Keratinocyte (primary cell): Measurements from ENCODE around the gene ITGB5. TPM values are rescaled to one million over a fixed set of nuclear protein-coding genes. Genes with fewer than 3 reads are reported as not detected.

ENCODE experiments used
- DNase-seq: peaks from one replicate; pipeline ENCODE4 v3.0.0-alpha.2; 2011; ENCODE audit warnings: low read depth, missing footprints, low spot score
- FAIRE-seq: peaks from 2 replicates; lab custom pipeline; 2011; peaks lifted over from hg19 to GRCh38; lab: Jason Lieb, UNC
- H2AFZ ChIP-seq: 2 replicates; pipeline ENCODE4 v1.6.0; 2012; ENCODE audit warnings: low read length, control low read depth, inconsistent platforms; ENCODE audit not compliant: control insufficient read depth
- H3K27ac ChIP-seq: 2 replicates; pipeline ENCODE4 v1.5.1; 2011; ENCODE audit warnings: low read length; ENCODE audit not compliant: control insufficient read depth, insufficient read depth
- H3K27me3 ChIP-seq: 3 replicates; pipeline ENCODE4 v1.6.0; 2011; ENCODE audit warnings: low read length; ENCODE audit not compliant: control insufficient read depth, insufficient read depth; ENCODE audit errors: extremely low read depth
- H3K36me3 ChIP-seq, 2 experiments: 2 replicates in 1 of 2; 3 replicates in 1 of 2; pipeline ENCODE4 v1.5.1; 2011; ENCODE audit warnings: low read length in 2 of 2, mild to moderate bottlenecking in 1 of 2; ENCODE audit not compliant: control insufficient read depth in 2 of 2, insufficient read depth in 2 of 2; ENCODE audit errors: extremely low read depth in 1 of 2
- H3K4me1 ChIP-seq: 3 replicates; pipeline ENCODE4 v1.5.1; 2011; ENCODE audit warnings: low read length; ENCODE audit not compliant: control insufficient read depth, insufficient read depth; ENCODE audit errors: extremely low read depth
- H3K4me2 ChIP-seq: 3 replicates; pipeline ENCODE4 v1.6.0; 2011; ENCODE audit warnings: low read depth, low read length; ENCODE audit not compliant: control insufficient read depth, insufficient read depth; ENCODE audit errors: extremely low read depth
- H3K4me3 ChIP-seq, 3 experiments: fragments of 200-600 bp in 1 of 3; sonication (generic) in 1 of 3; 2 replicates in 2 of 3; 3 replicates in 1 of 3; pipeline ENCODE4 v1.5.1; 2011 to 2016; ENCODE audit warnings: low read length in 3 of 3, mild to moderate bottlenecking in 3 of 3, control low read depth in 2 of 3, inconsistent platforms in 1 of 3, low read depth in 1 of 3, mixed read lengths in 1 of 3, mixed run types in 1 of 3, moderate library complexity in 1 of 3; ENCODE audit not compliant: control insufficient read depth in 2 of 3, insufficient read depth in 2 of 3; ENCODE audit errors: extremely low read depth in 1 of 3
- H3K79me2 ChIP-seq: 2 replicates; pipeline ENCODE4 v1.6.0; 2012; ENCODE audit warnings: low read length; ENCODE audit not compliant: control insufficient read depth, insufficient read depth
- H3K9ac ChIP-seq: 3 replicates; pipeline ENCODE4 v1.6.0; 2011; ENCODE audit warnings: low read length; ENCODE audit not compliant: control insufficient read depth, insufficient read depth; ENCODE audit errors: extremely low read depth
- H3K9me1 ChIP-seq: 3 replicates; pipeline ENCODE4 v1.6.0; 2011; ENCODE audit warnings: low read length; ENCODE audit not compliant: control insufficient read depth, insufficient read depth; ENCODE audit errors: extremely low read depth
- H3K9me3 ChIP-seq: 2 replicates; pipeline ENCODE4 v1.5.1; 2012; ENCODE audit warnings: low read depth, low read length; ENCODE audit not compliant: control insufficient read depth
- H4K20me1 ChIP-seq: 3 replicates; pipeline ENCODE4 v1.6.0; 2011; ENCODE audit warnings: low read length; ENCODE audit not compliant: control insufficient read depth, insufficient read depth; ENCODE audit errors: extremely low read depth
- EZH2 ChIP-seq: IDR thresholded peaks from one replicate; pipeline ENCODE4 v1.6.1; 2012; ENCODE audit warnings: inconsistent platforms, mild to moderate bottlenecking, low read length, moderate library complexity
- dilution Hi-C: fragments of 300-500 bp; cut with MboI; formaldehyde crosslinking; loops from one replicate; pipeline ENCODE4 v1.7.0; 2020; ENCODE audit warnings: low sequenced_read_pairs; ENCODE audit not compliant: extremely low pct_ligation_motif_present
- polyA plus RNA-seq, 5 experiments: library from polyadenylated mRNA; depleted of rRNA in 3 of 5; stranded (reverse) in 3 of 5; stranded (forward) in 1 of 5; unstranded in 1 of 5; fragments of >200 nt; gene quantifications; 1 replicate in 1 of 5; 2 replicates in 3 of 5; 3 replicates in 1 of 5; pipeline versions ENCODE4 v1.2.1 to v1.2.3, GENCODE V29; 2011 to 2012; ENCODE audit warnings: missing spikeins in 2 of 5, low read depth in 1 of 5, low replicate concordance in 1 of 5
- TF ChIP-seq, protein P1 (sequence below), 3 experiments: IDR thresholded peaks in 1 of 3; conservative IDR thresholded peaks in 1 of 3; optimal IDR thresholded peaks in 1 of 3; 2 replicates in 2 of 3; 3 replicates in 1 of 3; pipeline versions ENCODE3 to v1.5.1; 2011; ENCODE audit warnings: low read length in 3 of 3, mild to moderate bottlenecking in 3 of 3, moderate library complexity in 2 of 3, control low read depth in 1 of 3, inconsistent platforms in 1 of 3; ENCODE audit not compliant: insufficient read depth in 2 of 3; ENCODE audit errors: extremely low read depth in 1 of 3

ITGB5 gene
- polyA plus RNA-seq, 1 donor (not counting 4 experiments of a cell fraction or from before 2014, with no cell fraction given) = 136 TPM

DNA sequence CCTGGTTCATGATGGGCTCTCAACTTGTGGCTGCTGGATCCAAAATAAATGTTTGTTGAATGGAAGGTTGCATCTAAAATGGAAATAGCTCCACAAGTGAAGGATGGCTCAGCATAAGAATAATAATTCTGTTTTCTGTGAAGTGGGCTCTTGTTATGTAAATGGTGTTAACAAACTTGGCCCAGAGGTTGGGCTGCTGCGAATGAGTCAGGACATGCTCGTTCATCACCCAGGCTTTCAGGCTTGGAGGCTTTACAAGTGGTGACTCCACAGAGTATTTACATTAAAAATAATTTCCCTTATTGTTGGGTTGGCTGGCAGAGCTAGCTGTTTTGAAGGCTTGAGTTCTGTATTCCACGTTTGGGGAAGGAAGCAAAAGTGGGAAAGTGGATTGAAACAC lies 60.5 kb downstream of the ITGB5 start:
- Histone ChIP-seq H3K36me3 (peaks cover 9 to 14% of the 10 kb centered on the region in 2 experiments), H3K9ac (no peak overlapping the region), H3K4me3 (no peak overlapping the region), H3K9me3 (no peaks in the 10 kb centered on the region), H4K20me1 (no peaks in the 10 kb centered on the region), H3K27ac (peak overlapping the region; percentile 33), H3K27me3 (no peaks in the 10 kb centered on the region), H3K4me1 (peaks cover 12% of the 10 kb centered on the region), H3K9me1 (no peaks in the 10 kb centered on the region), H2AFZ (no peak overlapping the region), H3K4me2 (peak overlapping the region; percentile 20), H3K79me2 (peaks cover 10% of the 10 kb centered on the region)
- DNase-seq (no peak), FAIRE-seq (no peak)
- dilution Hi-C loops = no loop called here
- no peak for TF ChIP-seq EZH2
- TF ChIP-seq, protein P1, sequence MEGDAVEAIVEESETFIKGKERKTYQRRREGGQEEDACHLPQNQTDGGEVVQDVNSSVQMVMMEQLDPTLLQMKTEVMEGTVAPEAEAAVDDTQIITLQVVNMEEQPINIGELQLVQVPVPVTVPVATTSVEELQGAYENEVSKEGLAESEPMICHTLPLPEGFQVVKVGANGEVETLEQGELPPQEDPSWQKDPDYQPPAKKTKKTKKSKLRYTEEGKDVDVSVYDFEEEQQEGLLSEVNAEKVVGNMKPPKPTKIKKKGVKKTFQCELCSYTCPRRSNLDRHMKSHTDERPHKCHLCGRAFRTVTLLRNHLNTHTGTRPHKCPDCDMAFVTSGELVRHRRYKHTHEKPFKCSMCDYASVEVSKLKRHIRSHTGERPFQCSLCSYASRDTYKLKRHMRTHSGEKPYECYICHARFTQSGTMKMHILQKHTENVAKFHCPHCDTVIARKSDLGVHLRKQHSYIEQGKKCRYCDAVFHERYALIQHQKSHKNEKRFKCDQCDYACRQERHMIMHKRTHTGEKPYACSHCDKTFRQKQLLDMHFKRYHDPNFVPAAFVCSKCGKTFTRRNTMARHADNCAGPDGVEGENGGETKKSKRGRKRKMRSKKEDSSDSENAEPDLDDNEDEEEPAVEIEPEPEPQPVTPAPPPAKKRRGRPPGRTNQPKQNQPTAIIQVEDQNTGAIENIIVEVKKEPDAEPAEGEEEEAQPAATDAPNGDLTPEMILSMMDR (optimal IDR thresholded peaks at IDR 0.05 in 1 of 3, IDR thresholded peaks at IDR 0.05 in 1 of 3, conservative IDR thresholded peaks at IDR 0.05 in 1 of 3; ENCODE audit: extremely low read depth in 1 of 3, insufficient read depth in 2 of 3, low read length in 3 of 3) = no peak

DNA sequence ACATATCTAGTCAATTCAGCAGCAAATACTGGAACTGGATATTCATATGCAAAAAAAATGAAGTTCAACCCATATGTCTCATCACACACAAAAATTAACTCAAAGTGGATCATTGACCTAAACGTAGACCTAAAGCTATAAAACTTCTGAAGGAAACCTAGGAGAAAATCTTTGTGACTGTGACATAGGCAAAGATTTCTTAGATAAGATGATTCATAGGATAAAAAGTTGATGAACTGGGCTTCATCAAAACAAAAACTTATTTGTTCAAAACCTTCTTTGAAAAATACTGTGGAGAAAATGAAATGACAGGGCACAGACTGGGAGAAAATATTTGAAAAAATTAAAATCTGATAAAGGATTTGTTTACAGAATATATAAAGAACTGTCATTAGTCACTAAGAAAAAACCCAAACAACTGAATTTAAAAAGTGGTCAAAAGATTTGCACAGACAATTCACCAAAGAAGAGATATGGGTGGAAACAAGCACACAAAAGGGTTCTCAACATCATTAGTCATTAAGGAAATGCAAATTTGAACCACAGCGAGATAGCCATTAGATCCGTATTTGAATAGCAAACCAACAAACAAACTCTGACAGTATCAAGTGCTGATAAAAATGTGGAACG lies 62.8 kb downstream of the ITGB5 start:
- H3K4me2 ChIP-seq = no peak overlapping the region

More for the DNA sequence above, 62.8 kb downstream of the ITGB5 start:
- Histone ChIP-seq H3K9ac (no peak overlapping the region), H3K9me1 (no peaks in the 10 kb centered on the region), H2AFZ (no peak overlapping the region), H3K36me3 (peaks cover 12 to 14% of the 10 kb centered on the region in 2 experiments), H3K9me3 (no peaks in the 10 kb centered on the region), H4K20me1 (no peaks in the 10 kb centered on the region), H3K4me3 (no peak overlapping the region), H3K27me3 (no peaks in the 10 kb centered on the region), H3K27ac (no peak overlapping the region), H3K4me1 (peaks cover 12% of the 10 kb centered on the region), H3K79me2 (peaks cover 8% of the 10 kb centered on the region)
- no peak for TF ChIP-seq EZH2
- TF ChIP-seq, protein P1 (optimal IDR thresholded peaks at IDR 0.05 in 1 of 3, IDR thresholded peaks at IDR 0.05 in 1 of 3, conservative IDR thresholded peaks at IDR 0.05 in 1 of 3; ENCODE audit: extremely low read depth in 1 of 3, insufficient read depth in 2 of 3, low read length in 3 of 3) = no peak
- DNase-seq (no peak), FAIRE-seq (no peak)
- dilution Hi-C loops = no loop called here
